Measurements from ENCODE around the gene TTC1. TPM values are rescaled to one million over a fixed set of nuclear protein-coding genes. Genes with fewer than 3 reads are reported as not detected.

The TTC1 gene

DNA sequence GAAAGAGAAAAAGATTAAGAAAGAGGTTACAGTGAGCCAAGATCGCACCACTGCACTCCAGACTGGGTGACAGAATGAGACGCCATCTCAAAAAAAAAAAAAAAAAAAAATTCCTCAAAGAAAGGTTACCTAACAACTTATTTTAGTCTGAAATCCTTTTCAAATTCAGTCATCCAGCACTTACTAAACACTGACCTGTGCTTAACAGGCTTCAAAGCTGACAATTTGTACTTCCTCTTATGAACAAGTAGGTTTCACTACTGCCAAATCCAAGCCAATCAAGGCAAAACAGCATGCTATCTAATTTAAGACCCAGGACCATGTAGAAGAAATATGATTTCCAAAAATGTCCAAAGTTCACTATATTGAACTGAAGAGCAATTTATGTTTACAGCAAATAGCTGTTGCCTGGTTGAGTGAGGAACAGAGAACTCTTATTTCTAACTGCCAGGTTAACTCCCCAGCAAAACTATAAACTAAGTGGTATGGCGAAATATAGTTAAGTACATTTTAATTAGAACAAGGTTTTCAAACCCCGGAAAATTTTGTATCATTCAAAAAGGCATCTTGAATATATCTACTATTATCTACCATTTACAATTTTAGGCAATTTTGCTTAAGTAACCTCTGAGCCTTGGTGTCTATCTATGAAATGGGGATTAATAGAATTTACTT, 96.9 kb downstream of the TTC1 start:
- no peak overlapping the region for H2BK5ac ChIP-seq (ENCODE audit: low read length)
- no peaks in the 10 kb centered on the region for H3K4me1 ChIP-seq (ENCODE audit: control insufficient read depth in 2 of 2, insufficient read depth in 1 of 2, low read depth in 1 of 2, low read length in 2 of 2)
- no peak for DNase-seq (ENCODE audit: low spot score)
- no peak overlapping the region for H2BK15ac ChIP-seq (ENCODE audit: low read length)
- no peak overlapping the region for H4K8ac ChIP-seq (ENCODE audit: low read depth, low read length)
- no peaks in the 10 kb centered on the region for H3K9me3 ChIP-seq (replicated peaks in 1 of 2; ENCODE audit: control insufficient read depth in 2 of 2, insufficient read depth in 1 of 2, low read depth in 1 of 2, low read length in 2 of 2)
- no peak overlapping the region for H3K27ac ChIP-seq (replicated peaks; ENCODE audit: low read length)
- no peak overlapping the region for H2BK120ac ChIP-seq (ENCODE audit: low read depth, low read length)
- no peak overlapping the region for H2AK5ac ChIP-seq (ENCODE audit: low read depth, low read length)
- no peaks in the 10 kb centered on the region for H3K79me1 ChIP-seq (ENCODE audit: low read depth, low read length)
- no peak overlapping the region for H4K91ac ChIP-seq (ENCODE audit: low read depth, low read length, poor library complexity)
- peaks cover 3 to 73% of the 10 kb centered on the region in 2 donors for H3K36me3 ChIP-seq (replicated peaks in 1 of 2; ENCODE audit: control insufficient read depth in 2 of 2, insufficient read depth in 2 of 2, low read length in 2 of 2)
- H3K18ac ChIP-seq (ENCODE audit: low read length) = no peak overlapping the region
- H3K14ac ChIP-seq (ENCODE audit: low read length) = no peak overlapping the region
- WGBS, 2 donors (ENCODE audit: extremely low coverage in 2 of 2, insufficient read length in 2 of 2, insufficient replicate concordance in 1 of 2) = no CpG with 5 or more reads among the region's 4 CpGs
- no peak overlapping the region for H3K4me2 ChIP-seq (ENCODE audit: insufficient read depth, low read length, poor library complexity, severe bottlenecking)
- no peak overlapping the region for H2AFZ ChIP-seq (ENCODE audit: low read length)
- H3K27me3 ChIP-seq (ENCODE audit: control insufficient read depth in 3 of 3, insufficient read depth in 3 of 3, low read depth in 1 of 3, low read length in 3 of 3) = no peaks in the 10 kb centered on the region
- H3K23ac ChIP-seq (ENCODE audit: low read depth, low read length, poor library complexity) = no peak overlapping the region
- H2BK12ac ChIP-seq (ENCODE audit: low read length) = no peak overlapping the region
- H3K4me3 ChIP-seq (ENCODE audit: low read length in 2 of 2) = no peak overlapping the region
- no peak overlapping the region for H3K9ac ChIP-seq (ENCODE audit: low read depth, low read length, poor library complexity)
- no peak overlapping the region for H3K4ac ChIP-seq (ENCODE audit: low read length)

DNA sequence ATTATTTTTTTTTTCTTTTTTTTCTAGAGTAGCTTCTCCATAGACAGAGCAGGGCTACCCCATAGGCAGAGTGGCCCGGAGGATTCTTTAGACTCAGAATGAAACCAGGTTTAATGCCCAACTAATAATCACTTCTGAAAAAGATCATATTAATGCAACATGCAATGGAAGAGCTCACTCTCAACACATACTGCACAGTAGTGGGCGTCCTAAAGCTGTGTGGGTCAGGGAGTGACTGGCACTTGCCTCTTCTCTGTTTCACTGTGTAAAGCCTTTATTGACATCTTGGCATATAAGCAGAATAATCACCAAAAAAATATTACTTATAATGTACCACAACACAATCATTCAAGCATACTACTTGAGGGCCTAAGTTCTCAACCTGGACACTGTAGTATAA, 99.2 kb downstream of the TTC1 start:
- peaks cover 8 to 77% of the 10 kb centered on the region in 2 donors for H3K36me3 ChIP-seq (replicated peaks in 1 of 2; ENCODE audit: control insufficient read depth in 2 of 2, insufficient read depth in 2 of 2, low read length in 2 of 2)
- H2BK120ac ChIP-seq (ENCODE audit: low read depth, low read length) = no peak overlapping the region
- no peak overlapping the region for H2BK5ac ChIP-seq (ENCODE audit: low read length)
- no peak overlapping the region for H3K27ac ChIP-seq (replicated peaks; ENCODE audit: low read length)
- no peaks in the 10 kb centered on the region for H3K4me1 ChIP-seq (ENCODE audit: control insufficient read depth in 2 of 2, insufficient read depth in 1 of 2, low read depth in 1 of 2, low read length in 2 of 2)
- H3K14ac ChIP-seq (ENCODE audit: low read length) = no peak overlapping the region
- no peak for DNase-seq (ENCODE audit: low spot score)
- H3K4ac ChIP-seq (ENCODE audit: low read length) = no peak overlapping the region
- H3K4me3 ChIP-seq (ENCODE audit: low read length in 2 of 2) = no peak overlapping the region
- H3K23ac ChIP-seq (ENCODE audit: low read depth, low read length, poor library complexity) = no peak overlapping the region
- H3K4me2 ChIP-seq (ENCODE audit: insufficient read depth, low read length, poor library complexity, severe bottlenecking) = no peak overlapping the region
- H3K9ac ChIP-seq (ENCODE audit: low read depth, low read length, poor library complexity) = no peak overlapping the region
- no peaks in the 10 kb centered on the region for H3K79me1 ChIP-seq (ENCODE audit: low read depth, low read length)
- no peak overlapping the region for H4K8ac ChIP-seq (ENCODE audit: low read depth, low read length)
- no peak overlapping the region for H4K91ac ChIP-seq (ENCODE audit: low read depth, low read length, poor library complexity)
- H3K18ac ChIP-seq (ENCODE audit: low read length) = no peak overlapping the region
- no peaks in the 10 kb centered on the region for H3K27me3 ChIP-seq (ENCODE audit: control insufficient read depth in 3 of 3, insufficient read depth in 3 of 3, low read depth in 1 of 3, low read length in 3 of 3)
- H2AK5ac ChIP-seq (ENCODE audit: low read depth, low read length) = no peak overlapping the region
- H2AFZ ChIP-seq (ENCODE audit: low read length) = no peak overlapping the region
- H2BK15ac ChIP-seq (ENCODE audit: low read length) = no peak overlapping the region
- H3K9me3 ChIP-seq (replicated peaks in 1 of 2; ENCODE audit: control insufficient read depth in 2 of 2, insufficient read depth in 1 of 2, low read depth in 1 of 2, low read length in 2 of 2) = peaks cover 0 to 10% of the 10 kb centered on the region in 2 donors
- no peak overlapping the region for H2BK12ac ChIP-seq (ENCODE audit: low read length)
- no CpG with 5 or more reads among the region's 2 CpGs for WGBS, 2 donors (ENCODE audit: extremely low coverage in 2 of 2, insufficient read length in 2 of 2, insufficient replicate concordance in 1 of 2)

Small RNA genes within 50 kb of the gene (small RNA-seq; reads per million reads assigned to genes)
- not detected for gene RF00019 (ENCODE audit: insufficient read depth)

Measured in neuronal stem cell (in vitro differentiated cells).